Activated CD8-positive, alpha-beta memory T cell treated with anti-CD3 and anti-CD28 coated beads for 36 hours (primary cell): Measurements from ENCODE around the gene EYA2. TPM values are rescaled to one million over a fixed set of nuclear protein-coding genes. Genes with fewer than 3 reads are reported as not detected.
"Not testable (repeated sequence)": the region's sequence is repeated elsewhere in the genome, so short reads cannot be mapped to it uniquely, and the experiment has no call there.

Experiments
- CTCF ChIA-PET: fragments of 350-600 bp; sonication (Branson Sonifier 250); formaldehyde crosslinking; loops from one replicate; lab custom pipeline; 2021; ENCODE audit warnings: antibody characterized with exemption; lab: Charles Lee
- POLR2A ChIA-PET: fragments of 350-600 bp; sonication (Branson Sonifier 250); formaldehyde crosslinking; loops from one replicate; lab custom pipeline; 2021; ENCODE audit warnings: antibody characterized with exemption; lab: Charles Lee
- total RNA-seq, 2 experiments: library from RNA; stranded (reverse); gene quantifications; one replicate each; pipeline ENCODE4 v1.2.3, GENCODE V29; 2021

Gene EYA2
- not detected for total RNA-seq

- POLR2A ChIA-PET = no interaction called here
- CTCF ChIA-PET = no interaction called here
These were observed at the start of gene EYA2 for GRCh38 chr20:46894579-46894958. Gene EYA2 (plus strand): TSS chr20:46894843. CDS start chr20:46990011, 95,168 bp downstream.

GRCh38 chr20:46844965-46845364 is 49.7 kb upstream of the EYA2 start:
- POLR2A ChIA-PET = no interaction called here

DNA sequence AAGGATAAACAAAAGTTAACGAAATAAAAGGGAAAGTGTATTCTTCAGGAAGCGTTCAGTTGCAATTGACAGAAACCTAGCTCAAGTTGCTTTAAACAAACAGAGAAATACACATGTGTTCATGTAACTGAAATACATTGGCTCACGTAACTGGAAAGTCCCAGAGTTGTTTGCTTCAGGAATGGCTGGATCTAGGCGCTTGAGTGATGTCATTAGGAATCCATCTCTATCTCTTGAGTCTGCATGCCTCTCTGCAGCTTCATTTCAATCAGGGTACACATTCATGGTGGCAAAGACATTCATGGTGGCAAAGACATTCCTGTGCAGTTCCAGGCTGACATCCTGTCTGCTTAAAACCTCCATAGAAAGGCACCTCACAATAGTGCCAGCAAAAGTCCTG is 45.4 kb upstream of the EYA2 start:
- CTCF ChIA-PET = no interaction called here
- POLR2A ChIA-PET = no interaction called here

More at GRCh38 chr20:46844965-46845364, 49.7 kb upstream of the EYA2 start:
- CTCF ChIA-PET = interaction anchor here (0.7 kb wide), 1 partner anchor 114 kb away, joined by 3 read pairs; no protein-coding TSS in a partner anchor

GRCh38 chr20:46849751-46850150 is 44.9 kb upstream of the EYA2 start:
- ChIA-PET POLR2A (no interaction called here), CTCF (no interaction called here)

GRCh38 chr20:46850416-46850815 is 44.2 kb upstream of the EYA2 start:
- ChIA-PET CTCF (no interaction called here), POLR2A (no interaction called here)

- POLR2A ChIA-PET = no interaction called here
- CTCF ChIA-PET = no interaction called here
These were observed 43.7 kb upstream of the EYA2 start for GRCh38 chr20:46850896-46851295.

- POLR2A ChIA-PET = no interaction called here
These were observed 42.9 kb upstream of the EYA2 start for GRCh38 chr20:46851746-46852145.

GRCh38 chr20:46852313-46852712 is 42.3 kb upstream of the EYA2 start:
- ChIA-PET POLR2A (no interaction called here), CTCF (no interaction called here)

More at GRCh38 chr20:46851746-46852145, 42.9 kb upstream of the EYA2 start:
- CTCF ChIA-PET = no interaction called here

DNA sequence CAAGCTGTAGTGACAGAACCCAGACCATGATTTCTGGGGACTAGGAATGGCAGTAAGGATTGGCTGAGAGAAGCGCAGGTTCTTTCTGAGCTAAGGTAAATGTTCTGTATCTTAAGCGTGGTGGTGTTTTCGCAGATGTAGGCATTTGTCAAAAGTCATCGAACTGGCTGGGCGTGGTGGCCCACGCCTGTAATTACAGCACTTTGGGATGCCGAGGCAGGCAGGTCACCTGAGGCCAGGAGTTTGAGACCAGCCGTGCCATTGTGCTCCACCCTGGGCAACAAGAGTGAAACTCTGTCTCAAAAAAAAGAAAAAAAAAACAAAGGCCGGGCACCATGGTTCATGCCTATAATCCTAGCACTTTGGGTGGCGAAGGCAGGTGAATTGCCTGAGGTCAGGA is 40.7 kb upstream of the EYA2 start:
- CTCF ChIA-PET = no interaction called here
- POLR2A ChIA-PET = no interaction called here

DNA sequence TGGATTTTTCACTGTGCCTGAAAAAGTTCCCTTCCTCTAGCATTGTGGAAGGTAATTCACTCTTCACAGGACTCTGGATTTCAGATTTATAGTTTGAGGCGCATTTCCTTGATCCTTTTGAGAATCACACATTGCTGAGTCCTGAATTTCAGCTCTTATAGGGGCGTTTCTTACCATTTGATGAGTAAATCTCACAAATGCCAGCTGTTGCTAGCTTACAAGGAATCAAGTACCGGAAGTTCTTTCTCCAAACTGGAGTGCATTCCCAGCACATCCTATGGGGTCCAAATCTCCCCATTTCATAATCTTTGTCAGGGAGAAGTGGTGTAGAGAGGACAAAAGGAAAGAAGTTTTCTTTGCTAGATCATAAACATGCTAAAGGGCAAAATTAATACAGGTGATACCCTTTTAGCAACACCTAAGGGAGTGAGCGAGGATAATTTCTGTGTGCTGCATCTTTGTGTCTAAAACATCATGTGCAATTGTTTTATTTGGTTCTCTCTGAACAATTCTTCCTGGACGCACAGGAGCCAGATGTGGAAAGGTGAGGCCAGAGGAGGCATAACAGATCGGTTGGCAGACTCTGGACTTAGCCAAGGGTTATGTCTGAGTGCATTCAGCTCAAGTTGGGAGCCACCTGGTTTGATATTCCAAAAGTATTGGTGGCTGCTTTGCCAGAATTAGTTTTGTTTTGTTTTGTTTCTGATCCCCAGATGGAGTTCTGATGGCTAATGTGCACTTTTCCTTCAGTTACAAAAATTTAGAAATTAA is 37.4 kb upstream of the EYA2 start:
- POLR2A ChIA-PET = no interaction called here
- CTCF ChIA-PET = no interaction called here

DNA sequence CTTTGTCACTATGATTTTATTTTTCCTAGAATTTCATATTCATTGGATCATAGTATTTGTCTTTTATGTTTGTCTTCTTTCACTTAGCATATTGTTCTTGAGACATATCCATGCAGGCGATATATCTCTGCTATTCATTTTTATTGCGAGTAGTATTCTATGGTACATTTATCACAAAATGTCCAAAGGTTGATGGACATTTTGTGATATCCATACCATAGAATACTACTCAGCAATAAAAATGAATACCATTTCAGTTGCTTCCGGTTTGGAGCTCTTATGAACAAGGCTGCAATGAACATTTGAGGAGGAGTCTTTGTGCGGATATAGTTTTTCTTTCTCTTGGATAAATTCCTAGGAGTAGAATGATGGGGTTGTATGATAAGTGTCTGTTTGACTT is 28.8 kb upstream of the EYA2 start:
- POLR2A ChIA-PET = no interaction called here
- CTCF ChIA-PET = no interaction called here

DNA sequence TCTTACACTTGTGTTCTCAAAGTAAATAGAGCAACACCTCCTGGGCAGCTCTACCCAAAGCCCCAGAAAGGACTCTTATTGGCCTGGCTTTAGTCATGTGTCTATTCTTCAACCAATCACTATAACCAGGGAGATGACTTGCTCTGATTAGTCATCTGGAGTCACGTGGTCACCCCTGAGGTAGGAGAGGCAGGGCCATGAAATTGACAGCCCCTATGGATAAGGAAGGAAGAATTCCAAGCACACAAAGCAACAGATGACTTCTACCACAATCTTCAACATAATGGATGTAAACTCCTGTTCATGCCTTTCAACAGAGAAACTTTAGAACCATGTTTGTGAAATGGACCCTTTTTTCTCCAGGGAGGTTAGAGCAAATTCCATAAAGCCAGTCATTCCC is 24.6 kb upstream of the EYA2 start:
- ChIA-PET POLR2A (no interaction called here), CTCF (no interaction called here)

DNA sequence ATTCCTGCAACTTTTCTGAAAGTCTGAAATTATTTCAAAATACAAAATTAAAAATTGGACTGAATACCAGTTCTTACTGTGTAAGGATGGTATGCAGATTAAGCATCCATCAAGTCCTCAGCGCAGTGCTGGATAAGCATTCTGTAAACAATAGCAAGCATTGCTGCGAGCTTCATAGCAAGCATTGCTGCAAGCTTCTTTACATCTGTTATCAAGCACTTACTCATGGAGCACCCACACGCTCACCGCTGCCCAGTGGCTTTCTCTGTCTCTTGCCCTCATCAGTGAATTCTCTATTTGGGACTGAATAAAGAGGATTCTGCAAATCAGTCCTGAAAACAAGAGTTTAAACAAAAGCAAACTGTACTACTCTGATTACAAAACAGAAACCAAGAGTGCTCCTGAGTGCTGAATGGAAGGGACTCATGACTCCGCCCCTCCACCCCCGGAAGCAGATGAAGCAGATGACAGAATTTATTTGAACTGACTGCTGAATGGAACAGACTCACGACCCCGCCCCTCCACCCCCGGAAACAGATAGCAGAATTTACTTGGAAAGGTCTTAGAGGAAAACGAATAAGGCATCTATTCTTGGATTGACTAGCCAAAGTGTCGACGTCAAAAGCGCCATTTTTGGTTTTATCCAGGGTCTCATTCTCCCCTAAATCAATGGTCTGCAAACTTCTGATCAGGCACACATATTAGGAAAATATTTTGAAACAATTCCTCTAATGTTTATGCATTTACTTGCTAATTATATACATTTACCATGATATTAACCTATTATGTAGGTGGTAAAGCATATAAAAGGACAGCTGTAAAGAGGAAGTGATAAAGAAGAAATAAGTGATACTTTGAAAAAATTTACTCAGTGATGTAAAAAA is 22.1 kb upstream of the EYA2 start:
- CTCF ChIA-PET = no interaction called here
- POLR2A ChIA-PET = no interaction called here

- CTCF ChIA-PET = no interaction called here
- POLR2A ChIA-PET = no interaction called here
These were observed 19.6 kb upstream of the EYA2 start for GRCh38 chr20:46875059-46875458.

DNA sequence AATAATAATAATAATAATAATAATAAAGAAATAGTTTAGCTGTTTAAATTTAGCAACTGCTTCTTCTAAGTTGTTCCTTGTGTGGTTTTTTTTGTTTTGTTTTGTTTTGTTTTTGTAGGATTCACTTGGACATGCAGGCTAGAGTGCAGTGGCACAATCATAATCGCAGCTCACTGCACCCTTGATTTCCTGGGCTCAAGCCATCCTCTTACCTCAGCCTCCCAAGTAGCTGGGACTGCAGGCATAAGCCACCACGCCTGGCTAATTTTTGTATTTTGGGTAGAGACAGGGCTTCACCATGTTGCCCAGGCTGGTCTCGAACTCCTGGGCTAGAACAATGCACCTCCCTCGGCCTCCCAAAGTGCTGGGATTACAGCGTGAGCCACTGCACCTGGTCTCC is 15.3 kb upstream of the EYA2 start:
- ChIA-PET POLR2A (no interaction called here), CTCF (no interaction called here)

DNA sequence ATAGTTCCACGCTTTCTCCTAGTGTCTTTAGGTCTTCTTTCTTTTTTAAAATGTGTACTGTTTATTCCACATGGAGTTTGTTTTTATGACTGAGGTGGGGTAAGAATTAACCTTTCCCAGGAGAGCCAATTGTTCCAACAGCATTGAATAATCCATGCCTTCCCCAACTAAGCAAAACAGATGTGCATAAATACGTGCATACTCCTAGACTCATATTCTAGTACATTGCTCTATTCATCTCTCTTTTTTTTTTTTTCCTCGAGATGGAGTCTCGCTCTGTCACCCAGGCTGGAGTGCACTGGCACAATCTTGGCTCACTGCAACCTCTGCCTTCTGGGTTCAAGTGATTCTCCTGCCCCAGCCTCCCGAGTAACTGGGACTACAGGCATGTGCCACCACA is 14.7 kb upstream of the EYA2 start:
- POLR2A ChIA-PET, CTCF ChIA-PET: not testable (repeated sequence)

GRCh38 chr20:46883892-46884291 is 10.8 kb upstream of the EYA2 start:
- CTCF ChIA-PET = no interaction called here
- POLR2A ChIA-PET = no interaction called here

DNA sequence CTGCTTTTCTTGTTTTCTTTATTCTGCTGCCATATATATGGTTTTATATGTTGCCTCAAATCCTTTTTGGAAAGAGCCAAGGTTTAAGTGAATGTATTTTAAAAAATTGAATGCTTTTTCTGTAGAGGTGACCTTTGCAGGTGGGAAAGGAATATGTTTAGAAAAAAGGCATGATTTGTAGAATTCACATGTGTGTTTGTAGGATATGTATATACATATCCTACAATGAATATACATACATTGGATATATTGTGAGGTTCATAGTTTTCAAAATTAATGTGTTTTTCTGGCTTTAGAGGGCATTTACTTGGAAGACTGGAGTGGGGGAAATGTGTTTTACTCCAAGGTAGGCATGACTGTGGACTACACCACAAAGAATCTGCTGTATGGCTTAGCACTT is 4.0 kb upstream of the EYA2 start:
- POLR2A ChIA-PET = no interaction called here
- CTCF ChIA-PET = no interaction called here

GRCh38 chr20:46893051-46893450 is 1.6 kb upstream of the EYA2 start:
- POLR2A ChIA-PET = no interaction called here
- CTCF ChIA-PET = no interaction called here

DNA sequence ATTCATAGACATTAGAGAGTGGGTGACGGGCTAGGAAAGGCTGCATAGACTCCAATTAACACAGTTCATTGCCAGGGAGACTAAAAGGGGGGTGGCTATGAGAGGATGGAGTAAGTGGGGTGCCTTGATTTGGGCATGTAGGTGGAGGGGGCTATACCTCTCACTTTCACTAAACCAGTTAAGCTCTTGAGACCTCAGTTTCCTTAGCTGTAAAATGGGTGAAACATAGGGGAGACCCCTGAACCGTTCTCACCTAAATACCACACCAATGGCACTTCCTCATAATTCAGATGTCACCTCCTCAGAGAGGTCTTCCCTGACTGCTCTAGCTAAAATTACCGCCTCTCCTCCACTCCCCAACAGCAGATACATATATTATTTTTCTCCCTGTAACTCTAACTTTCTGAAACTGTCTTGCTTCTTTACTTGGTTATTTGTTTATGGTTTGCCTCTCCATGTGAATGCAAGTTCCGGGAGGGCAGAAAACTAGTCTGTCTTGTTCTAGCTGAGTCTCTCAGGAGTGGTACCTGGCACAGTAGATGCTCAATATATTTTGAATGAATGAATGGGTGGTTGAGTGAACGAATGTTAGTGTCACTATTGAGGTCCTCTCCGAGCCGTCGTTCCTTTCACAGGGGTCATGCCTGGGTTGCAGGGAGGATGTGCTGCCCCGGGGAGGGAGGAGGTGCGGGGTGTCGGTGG is 615 bp upstream of the EYA2 start:
- ChIA-PET POLR2A (no interaction called here), CTCF (no interaction called here)
